ENCODE data around the gene RAB11B. TPM values are rescaled to one million over a fixed set of nuclear protein-coding genes. Genes with fewer than 3 reads are reported as not detected.
"Not testable (repeated sequence)": the region's sequence is repeated elsewhere in the genome, so short reads cannot be mapped to it uniquely, and the experiment has no call there.

Gene RAB11B
- total RNA-seq, 1 experiment from 2014 or later, result 29.7 TPM

- CTCF ChIA-PET, result not testable (repeated sequence)
These were observed 3.7 kb upstream of the RAB11B start for GRCh38 chr19:8386419-8386818.

GRCh38 chr19:8386990-8387389 is 3.2 kb upstream of the RAB11B start:
- H3K9ac ChIP-seq (ENCODE audit: low read length), result no peak overlapping the region
- TF ChIP-seq EZH2 (IDR thresholded peaks at IDR 0.05; ENCODE audit: low read length, unreplicated experiment) (no peak), CTCF (conservative IDR thresholded peaks at IDR 0.05; ENCODE audit: low read depth, low read length) (no peak), EZH2phosphoT487 (IDR thresholded peaks at IDR 0.05; ENCODE audit: borderline replicate concordance, low read length) (no peak)
- H3K79me2 ChIP-seq (ENCODE audit: low read length), result peaks cover 12% of the 10 kb centered on the region
- intact Hi-C loops (cut with micrococcal nuclease), result no loop called here
- H3K9me2 ChIP-seq (replicated peaks; ENCODE audit: low read length), result no peaks in the 10 kb centered on the region
- no peak overlapping the region for H3K4me3 ChIP-seq (ENCODE audit: low read length)
- no peak overlapping the region for H3K4me2 ChIP-seq (ENCODE audit: low read length)
- no TSS peak for BruUV-seq (replicated peaks)
- H3K36me3 ChIP-seq (ENCODE audit: low read depth, low read length), result no peaks in the 10 kb centered on the region
- ATAC-seq (no peak), DNase-seq (no peak)
- no peak overlapping the region for H3K27ac ChIP-seq (ENCODE audit: low read length)
- POLR2A ChIA-PET (ENCODE audit: unreplicated experiment), result no interaction called here
- no peaks in the 10 kb centered on the region for H3K9me3 ChIP-seq (ENCODE audit: low read length)
- H3F3A ChIP-seq (ENCODE audit: low read length, unreplicated experiment), result peaks cover 4% of the 10 kb centered on the region
- peaks cover 31% of the 10 kb centered on the region for H3K4me1 ChIP-seq (ENCODE audit: insufficient read depth, low read length)
- CTCF ChIA-PET, result no interaction called here
- H3K27me3 ChIP-seq (ENCODE audit: low read length), result no peaks in the 10 kb centered on the region
- H2AFZ ChIP-seq (ENCODE audit: low read length), result no peak overlapping the region
- peaks cover 12% of the 10 kb centered on the region for H4K20me1 ChIP-seq (ENCODE audit: low read length)

More at GRCh38 chr19:8386419-8386818, 3.7 kb upstream of the RAB11B start:
- POLR2A ChIA-PET (ENCODE audit: unreplicated experiment), result interaction anchor here (0.6 kb wide), 1 partner anchor 466 kb away, joined by 13 read pairs; the partner anchor contains the start of gene SNAPC2
- H3K4me1 ChIP-seq (ENCODE audit: insufficient read depth, low read length), result peaks cover 31% of the 10 kb centered on the region
- H3K27ac ChIP-seq (ENCODE audit: low read length); H3K4me2 ChIP-seq (ENCODE audit: low read length); intact Hi-C loops (cut with micrococcal nuclease); ATAC-seq; H3F3A ChIP-seq (ENCODE audit: low read length, unreplicated experiment); H3K9ac ChIP-seq (ENCODE audit: low read length); H3K79me2 ChIP-seq (ENCODE audit: low read length); H3K9me2 ChIP-seq (replicated peaks; ENCODE audit: low read length); H4K20me1 ChIP-seq (ENCODE audit: low read length); H3K4me3 ChIP-seq (ENCODE audit: low read length); H3K27me3 ChIP-seq (ENCODE audit: low read length); BruUV-seq (replicated peaks); H2AFZ ChIP-seq (ENCODE audit: low read length); H3K36me3 ChIP-seq (ENCODE audit: low read depth, low read length); H3K9me3 ChIP-seq (ENCODE audit: low read length); DNase-seq: not testable (repeated sequence)

- Histone ChIP-seq H2AFZ (ENCODE audit: low read length) (no peak overlapping the region), H3K4me1 (ENCODE audit: insufficient read depth, low read length) (peaks cover 31% of the 10 kb centered on the region), H3K79me2 (ENCODE audit: low read length) (peaks cover 22% of the 10 kb centered on the region), H3K27me3 (ENCODE audit: low read length) (no peaks in the 10 kb centered on the region), H3K27ac (ENCODE audit: low read length) (peak overlapping the region; percentile 91), H3K9me3 (ENCODE audit: low read length) (no peaks in the 10 kb centered on the region), H3K9ac (ENCODE audit: low read length) (peak overlapping the region; percentile 61), H4K20me1 (ENCODE audit: low read length) (peaks cover 14% of the 10 kb centered on the region), H3F3A (ENCODE audit: low read length, unreplicated experiment) (peaks cover 4% of the 10 kb centered on the region), H3K9me2 (replicated peaks; ENCODE audit: low read length) (no peaks in the 10 kb centered on the region), H3K4me3 (ENCODE audit: low read length) (no peak overlapping the region), H3K36me3 (ENCODE audit: low read depth, low read length) (no peaks in the 10 kb centered on the region), H3K4me2 (ENCODE audit: low read length) (peak overlapping the region; percentile 47)
- TF ChIP-seq EZH2phosphoT487 (IDR thresholded peaks at IDR 0.05; ENCODE audit: borderline replicate concordance, low read length), result no peak
- TF ChIP-seq CTCF (conservative IDR thresholded peaks at IDR 0.05; ENCODE audit: low read depth, low read length), result no peak
- no peak for TF ChIP-seq EZH2 (IDR thresholded peaks at IDR 0.05; ENCODE audit: low read length, unreplicated experiment)
- BruUV-seq (replicated peaks), result no TSS peak
- ATAC-seq (no peak), DNase-seq (peak; percentile 87)
- intact Hi-C loops (cut with micrococcal nuclease), result no loop called here
- CTCF ChIA-PET, result interaction anchor here (0.5 to 0.6 kb wide), 2 partner anchors 47 to 415 kb away, joined by 5 to 7 read pairs; no protein-coding TSS in a partner anchor
- POLR2A ChIA-PET (ENCODE audit: unreplicated experiment), result interaction anchor here (0.7 kb wide), 1 partner anchor 33 kb away, joined by 13 read pairs; no protein-coding TSS in a partner anchor
These were observed 2.2 kb upstream of the RAB11B start for GRCh38 chr19:8387688-8388611.

Data from PC-3 (cell line).